ENCODE results near the gene IGFBP4.

DNA sequence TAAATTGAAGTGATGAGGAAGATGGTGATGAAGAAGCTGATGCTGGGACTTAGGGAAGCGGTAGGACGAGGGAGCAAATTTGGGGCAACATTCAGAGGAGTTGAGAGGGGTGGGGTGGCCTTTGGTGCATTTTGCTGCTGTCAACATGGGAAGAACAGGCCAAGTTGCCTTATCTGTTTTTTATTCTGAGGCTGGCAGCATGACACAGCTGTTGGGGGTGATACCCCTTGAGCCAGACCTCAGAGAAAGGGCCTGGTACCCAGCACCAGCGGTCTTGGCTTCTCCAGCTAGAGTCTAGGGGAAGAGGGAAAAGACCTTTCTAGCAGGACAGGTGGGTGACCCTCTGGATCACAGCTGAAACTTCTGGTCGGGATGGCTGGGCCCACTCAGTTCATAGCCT lies 4.6 kb downstream of the IGFBP4 start:
- TF ChIP-seq, protein P1, sequence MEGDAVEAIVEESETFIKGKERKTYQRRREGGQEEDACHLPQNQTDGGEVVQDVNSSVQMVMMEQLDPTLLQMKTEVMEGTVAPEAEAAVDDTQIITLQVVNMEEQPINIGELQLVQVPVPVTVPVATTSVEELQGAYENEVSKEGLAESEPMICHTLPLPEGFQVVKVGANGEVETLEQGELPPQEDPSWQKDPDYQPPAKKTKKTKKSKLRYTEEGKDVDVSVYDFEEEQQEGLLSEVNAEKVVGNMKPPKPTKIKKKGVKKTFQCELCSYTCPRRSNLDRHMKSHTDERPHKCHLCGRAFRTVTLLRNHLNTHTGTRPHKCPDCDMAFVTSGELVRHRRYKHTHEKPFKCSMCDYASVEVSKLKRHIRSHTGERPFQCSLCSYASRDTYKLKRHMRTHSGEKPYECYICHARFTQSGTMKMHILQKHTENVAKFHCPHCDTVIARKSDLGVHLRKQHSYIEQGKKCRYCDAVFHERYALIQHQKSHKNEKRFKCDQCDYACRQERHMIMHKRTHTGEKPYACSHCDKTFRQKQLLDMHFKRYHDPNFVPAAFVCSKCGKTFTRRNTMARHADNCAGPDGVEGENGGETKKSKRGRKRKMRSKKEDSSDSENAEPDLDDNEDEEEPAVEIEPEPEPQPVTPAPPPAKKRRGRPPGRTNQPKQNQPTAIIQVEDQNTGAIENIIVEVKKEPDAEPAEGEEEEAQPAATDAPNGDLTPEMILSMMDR (IDR thresholded peaks at IDR 0.05), result no peak
- no peak for TF ChIP-seq POLR2AphosphoS5 (IDR thresholded peaks at IDR 0.05)
